22Rv1 (cell line): ENCODE measurements around the gene STXBP6.
"Not testable (repeated sequence)": the region's sequence is repeated elsewhere in the genome, so short reads cannot be mapped to it uniquely, and the experiment has no call there.

Experiments
- ZFX ChIP-seq: fragments of 450-650 bp; IDR thresholded peaks from 2 replicates; pipeline ENCODE4 v1.6.1; 2017; ENCODE audit warnings: antibody characterized with exemption, borderline replicate concordance
- TF ChIP-seq, protein P1 (sequence below): fragments of 450-650 bp; IDR thresholded peaks from 2 replicates; pipeline ENCODE4 v1.5.1; 2017; ENCODE audit warnings: mild to moderate bottlenecking

DNA sequence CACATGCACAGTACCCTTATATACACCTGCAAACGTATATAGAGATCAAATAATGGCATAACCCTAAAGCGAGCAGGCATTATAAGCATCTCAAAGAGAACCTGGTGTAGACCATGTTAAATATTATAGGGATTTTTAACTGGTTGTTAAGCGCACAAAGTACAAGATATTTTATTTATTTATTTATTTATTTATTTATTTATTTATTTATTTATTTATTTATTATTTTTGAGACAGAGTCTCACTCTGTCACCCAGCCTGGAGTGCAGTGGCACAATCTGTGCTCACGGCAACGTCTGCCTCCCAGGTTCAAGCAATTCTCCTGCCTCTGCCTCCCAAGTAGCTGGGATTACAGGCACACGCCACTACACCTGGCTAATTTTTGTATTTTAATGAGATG lies 87.8 kb downstream of the STXBP6 start:
- TF ChIP-seq, protein P1, sequence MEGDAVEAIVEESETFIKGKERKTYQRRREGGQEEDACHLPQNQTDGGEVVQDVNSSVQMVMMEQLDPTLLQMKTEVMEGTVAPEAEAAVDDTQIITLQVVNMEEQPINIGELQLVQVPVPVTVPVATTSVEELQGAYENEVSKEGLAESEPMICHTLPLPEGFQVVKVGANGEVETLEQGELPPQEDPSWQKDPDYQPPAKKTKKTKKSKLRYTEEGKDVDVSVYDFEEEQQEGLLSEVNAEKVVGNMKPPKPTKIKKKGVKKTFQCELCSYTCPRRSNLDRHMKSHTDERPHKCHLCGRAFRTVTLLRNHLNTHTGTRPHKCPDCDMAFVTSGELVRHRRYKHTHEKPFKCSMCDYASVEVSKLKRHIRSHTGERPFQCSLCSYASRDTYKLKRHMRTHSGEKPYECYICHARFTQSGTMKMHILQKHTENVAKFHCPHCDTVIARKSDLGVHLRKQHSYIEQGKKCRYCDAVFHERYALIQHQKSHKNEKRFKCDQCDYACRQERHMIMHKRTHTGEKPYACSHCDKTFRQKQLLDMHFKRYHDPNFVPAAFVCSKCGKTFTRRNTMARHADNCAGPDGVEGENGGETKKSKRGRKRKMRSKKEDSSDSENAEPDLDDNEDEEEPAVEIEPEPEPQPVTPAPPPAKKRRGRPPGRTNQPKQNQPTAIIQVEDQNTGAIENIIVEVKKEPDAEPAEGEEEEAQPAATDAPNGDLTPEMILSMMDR: not testable (repeated sequence)
- not testable (repeated sequence) for TF ChIP-seq ZFX
